Left lung (tissue), 10 donors: ENCODE results near the gene ZNF609. TPM values are rescaled to one million over a fixed set of nuclear protein-coding genes. Genes with fewer than 3 reads are reported as not detected.
A peak's percentile ranks its signal among the peaks of the same experiment; 100 is the strongest.

Source experiments
- ATAC-seq: fragments of 200-7000 bp; cut with Tn5 transposase; one replicate; pipeline ENCODE4 v1.9.1; 2020; ENCODE audit warnings: moderate library complexity
- DNase-seq, 4 donors: peaks; one replicate each; pipeline ENCODE4 v3.0.0-alpha.2; 2013 to 2020
- H3K27ac ChIP-seq, 2 donors: fragments of 200-600 bp; sonication (generic) in 1 of 2; one replicate each; pipeline versions ENCODE4 v1.5.0 to v1.8.0; 2020 to 2021
- H3K27me3 ChIP-seq, 2 donors: fragments of 200-600 bp; sonication (generic) in 1 of 2; one replicate each; pipeline versions ENCODE4 v1.5.0 to v1.8.0; 2020 to 2021
- H3K36me3 ChIP-seq, 2 donors: fragments of 200-600 bp; sonication (generic) in 1 of 2; one replicate each; pipeline versions ENCODE4 v1.5.0 to v1.8.0; 2020 to 2021
- H3K4me1 ChIP-seq, 2 donors: fragments of 200-600 bp; one replicate each; pipeline ENCODE4 v1.8.0; 2021
- H3K4me3 ChIP-seq, 2 donors: fragments of 200-600 bp; sonication (generic) in 1 of 2; one replicate each; pipeline versions ENCODE4 v1.5.0 to v1.8.0; 2020 to 2021; ENCODE audit warnings: mild to moderate bottlenecking in 1 of 2
- H3K9me3 ChIP-seq, 2 donors: fragments of 200-600 bp; sonication (generic) in 1 of 2; one replicate each; pipeline versions ENCODE4 v1.5.0 to v1.8.0; 2020 to 2021
- intact Hi-C, 2 donors: fragments of 100-400 bp; cut with DNase I; formaldehyde crosslinking; loops; one replicate each; pipeline versions ENCODE4 v1.11.2 to v1.14.2; 2022
- polyA plus RNA-seq, 6 donors: library from polyadenylated mRNA; unstranded; fragments of 120-200 nt; gene quantifications; one replicate each; pipeline ENCODE4 v1.2.1, GENCODE V29; 2013; ENCODE audit not compliant: insufficient read length in 6 of 6
- total RNA-seq, 2 donors: library from RNA; stranded (reverse); fragmentation: NEBNext Ultra II Directional; extraction: Animal tissue kit (Norgen Biotek cat#: 25700); gene quantifications; one replicate each; pipeline ENCODE4 v1.2.1, GENCODE V29; 2021
- TF ChIP-seq, protein P1 (sequence below), 2 donors: fragments of 200-600 bp; sonication (generic) in 1 of 2; IDR thresholded peaks; one replicate each; pipeline versions ENCODE4 v1.5.0 to v1.8.0; 2021; ENCODE audit warnings: antibody characterized with exemption in 2 of 2
- donor health status: DM: no; HTN: yes; CAD: no.
- donor health status: DM: no; HTN: no; CAD: no.

The ZNF609 gene
- total and polyA plus RNA-seq, 8 donors = 31.9 to 37.4 (median 36.7) TPM

GRCh38 chr15:64683378-64683777, 223.0 kb downstream of the ZNF609 start:
- H3K4me3 ChIP-seq = no peak overlapping the region
- no peak for DNase-seq
- ATAC-seq = no peak
- H3K27me3 ChIP-seq = no peaks in the 10 kb centered on the region
- no peaks in the 10 kb centered on the region for H3K4me1 ChIP-seq
- peaks cover 0 to 96% of the 10 kb centered on the region in 2 donors for H3K36me3 ChIP-seq
- intact Hi-C loops = no loop called here
- no peaks in the 10 kb centered on the region for H3K9me3 ChIP-seq
- H3K27ac ChIP-seq = peak overlapping the region in 1 of 2 donors; percentile 23
- TF ChIP-seq, protein P1, sequence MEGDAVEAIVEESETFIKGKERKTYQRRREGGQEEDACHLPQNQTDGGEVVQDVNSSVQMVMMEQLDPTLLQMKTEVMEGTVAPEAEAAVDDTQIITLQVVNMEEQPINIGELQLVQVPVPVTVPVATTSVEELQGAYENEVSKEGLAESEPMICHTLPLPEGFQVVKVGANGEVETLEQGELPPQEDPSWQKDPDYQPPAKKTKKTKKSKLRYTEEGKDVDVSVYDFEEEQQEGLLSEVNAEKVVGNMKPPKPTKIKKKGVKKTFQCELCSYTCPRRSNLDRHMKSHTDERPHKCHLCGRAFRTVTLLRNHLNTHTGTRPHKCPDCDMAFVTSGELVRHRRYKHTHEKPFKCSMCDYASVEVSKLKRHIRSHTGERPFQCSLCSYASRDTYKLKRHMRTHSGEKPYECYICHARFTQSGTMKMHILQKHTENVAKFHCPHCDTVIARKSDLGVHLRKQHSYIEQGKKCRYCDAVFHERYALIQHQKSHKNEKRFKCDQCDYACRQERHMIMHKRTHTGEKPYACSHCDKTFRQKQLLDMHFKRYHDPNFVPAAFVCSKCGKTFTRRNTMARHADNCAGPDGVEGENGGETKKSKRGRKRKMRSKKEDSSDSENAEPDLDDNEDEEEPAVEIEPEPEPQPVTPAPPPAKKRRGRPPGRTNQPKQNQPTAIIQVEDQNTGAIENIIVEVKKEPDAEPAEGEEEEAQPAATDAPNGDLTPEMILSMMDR (IDR thresholded peaks at IDR 0.05) = no peak

GRCh38 chr15:64685230-64685888, 225.0 kb downstream of the ZNF609 start:
- Histone ChIP-seq H3K4me3 (no peak overlapping the region), H3K27ac (no peak overlapping the region), H3K36me3 (peaks cover 0 to 96% of the 10 kb centered on the region in 2 donors), H3K9me3 (no peaks in the 10 kb centered on the region), H3K4me1 (peaks cover 0 to under 1% of the 10 kb centered on the region in 2 donors), H3K27me3 (no peaks in the 10 kb centered on the region)
- ATAC-seq (no peak), DNase-seq (no peak)
- intact Hi-C loops = no loop called here
- TF ChIP-seq, protein P1 (IDR thresholded peaks at IDR 0.05) = no peak

- DNase-seq = peak in 2 of 4 donors; percentile 53 to 69
- no peak overlapping the region for H3K4me3 ChIP-seq
- peaks cover 0 to 9% of the 10 kb centered on the region in 2 donors for H3K4me1 ChIP-seq
- no peak overlapping the region for H3K27ac ChIP-seq
- ATAC-seq = peak; percentile 47
- peaks cover 0 to 97% of the 10 kb centered on the region in 2 donors for H3K36me3 ChIP-seq
- intact Hi-C loops = loop anchor here in 1 of 2 donors (2.0 kb wide), 1 partner anchor 43 kb away; no protein-coding TSS in a partner anchor
- no peaks in the 10 kb centered on the region for H3K27me3 ChIP-seq
- TF ChIP-seq, protein P1 (IDR thresholded peaks at IDR 0.05) = peak; percentile 66 to 68
- H3K9me3 ChIP-seq = no peaks in the 10 kb centered on the region
Measured at GRCh38 chr15:64686130-64686735, 225.9 kb downstream of the ZNF609 start.

GRCh38 chr15:64687172-64687571, 226.8 kb downstream of the ZNF609 start:
- Histone ChIP-seq H3K36me3 (peaks cover 0 to 91% of the 10 kb centered on the region in 2 donors), H3K4me1 (peaks cover 6 to 19% of the 10 kb centered on the region in 2 donors), H3K9me3 (no peaks in the 10 kb centered on the region), H3K27ac (no peak overlapping the region), H3K4me3 (no peak overlapping the region), H3K27me3 (no peaks in the 10 kb centered on the region)
- DNase-seq (no peak), ATAC-seq (no peak)
- TF ChIP-seq, protein P1 (IDR thresholded peaks at IDR 0.05) = no peak
- intact Hi-C loops = loop anchor here in 1 of 2 donors (2.0 kb wide), 1 partner anchor 42 kb away; no protein-coding TSS in a partner anchor

DNA sequence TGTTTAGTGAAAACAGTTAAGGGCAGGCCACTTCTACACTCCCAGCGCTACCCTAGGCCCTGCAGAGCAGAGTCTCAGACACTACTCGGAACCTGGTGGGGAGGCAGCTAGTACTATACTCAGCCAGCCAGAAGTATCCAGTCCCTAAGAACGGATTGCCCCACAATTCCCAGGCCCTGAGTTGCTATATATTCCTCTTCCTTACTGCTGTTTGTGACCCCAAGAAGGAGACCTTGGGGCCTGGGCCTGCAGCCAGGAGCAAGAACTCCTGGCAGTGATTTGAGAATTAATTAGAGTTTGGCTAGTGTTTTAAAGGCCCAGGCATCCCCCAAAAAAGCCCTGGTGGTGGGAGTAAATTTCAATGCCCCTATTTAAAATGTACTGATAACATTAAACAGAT, 227.3 kb downstream of the ZNF609 start:
- no peak overlapping the region for H3K27ac ChIP-seq
- no peaks in the 10 kb centered on the region for H3K27me3 ChIP-seq
- H3K9me3 ChIP-seq = no peaks in the 10 kb centered on the region
- intact Hi-C loops = loop anchor here in 1 of 2 donors (2.0 kb wide), 1 partner anchor 41 kb away; no protein-coding TSS in a partner anchor
- DNase-seq = no peak
- no peak for ATAC-seq
- peaks cover 8 to 24% of the 10 kb centered on the region in 2 donors for H3K4me1 ChIP-seq
- TF ChIP-seq, protein P1 (IDR thresholded peaks at IDR 0.05) = no peak
- H3K4me3 ChIP-seq = no peak overlapping the region
- peaks cover 0 to 87% of the 10 kb centered on the region in 2 donors for H3K36me3 ChIP-seq
